SU-DHL-6 (cell line): ENCODE measurements around the gene ZNF627.

Source experiments
- CTCF ChIP-seq: fragments of 200-600 bp; sonication (generic); IDR thresholded peaks from one replicate; pipeline ENCODE4 v1.5.1; 2017; ENCODE audit warnings: antibody characterized with exemption, mild to moderate bottlenecking, low read length, moderate library complexity; ENCODE audit not compliant: insufficient read depth, poor library complexity, severe bottlenecking
- EZH2phosphoT487 ChIP-seq: fragments of 200-600 bp; sonication (generic), shearing (Covaris generic); conservative IDR thresholded peaks from 2 replicates; pipeline ENCODE4 v1.6.1; 2018; ENCODE audit warnings: mild to moderate bottlenecking, antibody characterized with exemption, low read length, moderate library complexity, mixed read lengths

- TF ChIP-seq EZH2phosphoT487 (no peak), CTCF (no peak)
Observed at GRCh38 chr19:11594084-11594483, 3.2 kb upstream of the ZNF627 start.
